HL-60 (cell line): ENCODE data around the gene KCNQ1.

Experiments used
- CTCF ChIP-seq: IDR thresholded peaks from one replicate; pipeline ENCODE4 v1.5.1; 2011; ENCODE audit warnings: low read length, control low read depth, inconsistent platforms; ENCODE audit not compliant: insufficient read depth
- GABPA ChIP-seq: IDR thresholded peaks from 2 replicates; pipeline ENCODE4 v1.6.1; 2012; ENCODE audit warnings: low read depth
- REST ChIP-seq: IDR thresholded peaks from 2 replicates; pipeline ENCODE4 v1.6.1; 2012; ENCODE audit warnings: low read depth; ENCODE audit not compliant: insufficient replicate concordance

- TF ChIP-seq GABPA (no peak), CTCF (no peak), REST (no peak)
These were observed 129.3 kb downstream of the KCNQ1 start for GRCh38 chr11:2574043-2574552.
